ENCODE results near the gene ZNF780A. TPM values are rescaled to one million over a fixed set of nuclear protein-coding genes. Genes with fewer than 3 reads are reported as not detected.

The ZNF780A gene
- total RNA-seq (2014; rRNA removed): 3.3 and 9.0 TPM in 2 replicates
- percentile 71 among the genes with signal in this experiment for Bru-seq, nascent RNA
- BruChase-seq, experiment 1, labeled RNA remaining after a 6-hour chase: percentile 79 among the genes with signal in this experiment
- percentile 86 among the genes with signal in this experiment for BruChase-seq, experiment 2, labeled RNA remaining after a 2-hour chase
- long read RNA-seq, transcript ZNF780A-208 (5 exons, 665 nt): major isoform, 5 of 16 reads
- long read RNA-seq, partial matches to known transcripts: 2 of 16 reads
- long read RNA-seq, other reads (novel, unspliced or antisense): 3 of 16 reads

DNA sequence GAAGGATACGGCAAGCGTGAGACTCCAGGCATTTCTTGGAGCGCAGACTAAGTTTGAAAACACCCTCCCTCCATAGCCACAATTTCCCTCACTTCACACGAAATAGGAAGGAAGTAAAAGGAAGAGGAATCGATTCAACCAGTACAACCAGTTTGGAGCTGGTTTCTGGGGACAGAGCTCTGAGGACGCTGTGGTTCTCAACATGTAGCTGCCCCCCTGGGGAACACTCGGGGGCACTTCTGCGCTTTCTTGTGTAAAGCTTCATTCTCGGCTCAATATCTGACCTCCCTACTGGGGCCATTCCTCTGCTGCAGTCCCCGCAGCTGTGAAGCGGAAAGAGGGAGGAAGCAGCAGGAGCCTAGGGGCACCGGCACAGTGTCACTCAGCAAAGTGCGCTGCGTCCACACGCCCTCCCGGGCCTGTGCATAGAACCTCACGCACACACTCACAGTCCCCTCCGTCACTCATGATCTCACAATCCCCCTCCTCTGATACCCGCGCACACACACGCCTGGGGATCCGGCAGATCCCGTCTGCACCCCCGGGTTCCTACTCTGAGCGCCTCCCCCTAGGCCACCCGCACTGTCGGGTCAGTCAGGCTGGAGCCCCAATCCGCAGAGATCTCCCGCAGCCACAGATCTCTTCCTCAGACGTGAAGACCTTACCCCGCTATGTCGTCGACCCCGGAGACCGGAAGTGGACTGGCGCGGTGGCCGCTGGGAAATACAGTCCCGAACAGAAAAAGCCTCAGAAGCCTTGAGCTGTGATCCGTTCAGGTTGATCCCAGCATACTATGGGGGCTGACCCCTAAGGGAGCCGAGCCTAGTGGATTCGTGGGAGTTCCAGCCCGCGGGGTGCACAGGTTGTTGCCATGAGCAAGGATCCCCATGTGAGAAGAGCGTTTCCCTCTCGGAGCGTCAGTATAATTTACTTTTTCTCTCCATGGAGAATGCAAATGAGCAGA lies at the start of gene ZNF780A:
TSS of gene ZNF780A (minus strand) at position 703 of the 964 bp plus-strand sequence. CDS start 6,190 bp downstream, outside the sequence.
- H3K27ac ChIP-seq (ENCODE audit: low read length): peak within 1 kb of the TSS; percentile 61
- ChIA-PET CTCF (no interaction called here), POLR2A (ENCODE audit: unreplicated experiment) (interaction anchor here (0.6 to 1.6 kb wide), 3 partner anchors 20 to 1273 kb away, joined by 3 to 4 read pairs (median 3); partner anchors contain the start of genes B9D2 and PSMC4)
- peak within 1 kb of the TSS; percentile 95 for H2AFZ ChIP-seq (ENCODE audit: low read length)
- 0 out of 2 replicates have a peak, but pooled peaks cover 3% of the 10 kb centered on the region for H3K36me3 ChIP-seq (ENCODE audit: low read depth, low read length)
- no peaks in the 10 kb centered on the region for H3K9me2 ChIP-seq (replicated peaks; ENCODE audit: low read length)
- H3K4me3 ChIP-seq (ENCODE audit: low read length): peak within 1 kb of the TSS; percentile 92
- H3K79me2 ChIP-seq (ENCODE audit: low read length): peaks cover 39% of the 10 kb centered on the region
- H4K20me1 ChIP-seq (ENCODE audit: low read length): no peaks in the 10 kb centered on the region; the same call in 1 of the 2 replicates
- peak; percentile 90 for ATAC-seq
- H3K27me3 ChIP-seq (ENCODE audit: low read length): no peaks in the 10 kb centered on the region
- TF ChIP-seq EZH2phosphoT487 (IDR thresholded peaks at IDR 0.05; ENCODE audit: borderline replicate concordance, low read length): no peak
- TF ChIP-seq, protein P1, sequence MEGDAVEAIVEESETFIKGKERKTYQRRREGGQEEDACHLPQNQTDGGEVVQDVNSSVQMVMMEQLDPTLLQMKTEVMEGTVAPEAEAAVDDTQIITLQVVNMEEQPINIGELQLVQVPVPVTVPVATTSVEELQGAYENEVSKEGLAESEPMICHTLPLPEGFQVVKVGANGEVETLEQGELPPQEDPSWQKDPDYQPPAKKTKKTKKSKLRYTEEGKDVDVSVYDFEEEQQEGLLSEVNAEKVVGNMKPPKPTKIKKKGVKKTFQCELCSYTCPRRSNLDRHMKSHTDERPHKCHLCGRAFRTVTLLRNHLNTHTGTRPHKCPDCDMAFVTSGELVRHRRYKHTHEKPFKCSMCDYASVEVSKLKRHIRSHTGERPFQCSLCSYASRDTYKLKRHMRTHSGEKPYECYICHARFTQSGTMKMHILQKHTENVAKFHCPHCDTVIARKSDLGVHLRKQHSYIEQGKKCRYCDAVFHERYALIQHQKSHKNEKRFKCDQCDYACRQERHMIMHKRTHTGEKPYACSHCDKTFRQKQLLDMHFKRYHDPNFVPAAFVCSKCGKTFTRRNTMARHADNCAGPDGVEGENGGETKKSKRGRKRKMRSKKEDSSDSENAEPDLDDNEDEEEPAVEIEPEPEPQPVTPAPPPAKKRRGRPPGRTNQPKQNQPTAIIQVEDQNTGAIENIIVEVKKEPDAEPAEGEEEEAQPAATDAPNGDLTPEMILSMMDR (conservative IDR thresholded peaks at IDR 0.05; ENCODE audit: low read depth, low read length): no peak
- TF ChIP-seq EZH2 (IDR thresholded peaks at IDR 0.05; ENCODE audit: low read length, unreplicated experiment): no peak
- intact Hi-C loops (cut with micrococcal nuclease): loop anchor here (10.0 kb wide), 1 partner anchor 106 kb away; no protein-coding TSS in a partner anchor
- no peaks in the 10 kb centered on the region for H3K9me3 ChIP-seq (ENCODE audit: low read length)
- peak; percentile 55 for DNase-seq
- H3K9ac ChIP-seq (ENCODE audit: low read length): peak within 1 kb of the TSS; percentile 82
- no peaks in the 10 kb centered on the region for H3F3A ChIP-seq (ENCODE audit: low read length, unreplicated experiment)
- 0 out of 2 replicates have a peak, but pooled peaks cover 9% of the 10 kb centered on the region for H3K4me1 ChIP-seq (ENCODE audit: insufficient read depth, low read length)
- H3K4me2 ChIP-seq (ENCODE audit: low read length): peak within 1 kb of the TSS; percentile 84
- BruUV-seq (replicated peaks): TSS peak; percentile 74

- H4K20me1 ChIP-seq (ENCODE audit: low read length): no peaks in the 10 kb centered on the region
- no peaks in the 10 kb centered on the region for H3K9me3 ChIP-seq (ENCODE audit: low read length)
- no TSS peak for BruUV-seq (replicated peaks)
- H2AFZ ChIP-seq (ENCODE audit: low read length): no peak overlapping the region
- ChIA-PET POLR2A (ENCODE audit: unreplicated experiment) (interaction anchor here (0.9 kb wide), 1 partner anchor 66 kb away, joined by 4 read pairs; no protein-coding TSS in a partner anchor), CTCF (interaction anchor here (0.7 to 0.9 kb wide), 3 partner anchors 81 to 241 kb away, joined by 3 to 4 read pairs (median 3); no protein-coding TSS in a partner anchor)
- H3K9me2 ChIP-seq (replicated peaks; ENCODE audit: low read length): no peaks in the 10 kb centered on the region
- DNase-seq (peak; percentile 65), ATAC-seq (no peak)
- H3K4me2 ChIP-seq (ENCODE audit: low read length): no peak overlapping the region; the same call in 1 of the 2 replicates
- no peaks in the 10 kb centered on the region for H3K79me2 ChIP-seq (ENCODE audit: low read length)
- H3K4me3 ChIP-seq (ENCODE audit: low read length): no peak overlapping the region
- intact Hi-C loops (cut with micrococcal nuclease): no loop called here
- TF ChIP-seq, protein P1 (conservative IDR thresholded peaks at IDR 0.05; ENCODE audit: low read depth, low read length): peak; percentile 80
- TF ChIP-seq EZH2 (IDR thresholded peaks at IDR 0.05; ENCODE audit: low read length, unreplicated experiment): no peak
- H3K9ac ChIP-seq (ENCODE audit: low read length): no peak overlapping the region
- H3K27me3 ChIP-seq (ENCODE audit: low read length): peaks cover 27% of the 10 kb centered on the region
- H3K27ac ChIP-seq (ENCODE audit: low read length): no peak overlapping the region
- no peaks in the 10 kb centered on the region for H3K36me3 ChIP-seq (ENCODE audit: low read depth, low read length)
- H3K4me1 ChIP-seq (ENCODE audit: insufficient read depth, low read length): no peaks in the 10 kb centered on the region
- H3F3A ChIP-seq (ENCODE audit: low read length, unreplicated experiment): no peaks in the 10 kb centered on the region
These were observed 49.0 kb upstream of the ZNF780A start for GRCh38 chr19:40139533-40140287.
